KOPT-K1 (cell line): ENCODE measurements around the gene MINPP1.

Experiments used
- H3K27ac ChIP-seq: fragments of 200-600 bp; sonication (generic); 2 replicates; pipeline ENCODE4 v1.5.1; 2016; ENCODE audit warnings: antibody characterized with exemption, mild to moderate bottlenecking, low read depth, low read length; ENCODE audit not compliant: poor library complexity, severe bottlenecking
- H3K36me3 ChIP-seq: fragments of 200-600 bp; sonication (generic); 2 replicates; pipeline ENCODE4 v1.5.1; 2017; ENCODE audit warnings: antibody characterized with exemption, mild to moderate bottlenecking, low read length, moderate library complexity; ENCODE audit not compliant: insufficient read depth
- H3K9me3 ChIP-seq: fragments of 200-600 bp; sonication (generic); 2 replicates; pipeline ENCODE4 v1.5.1; 2017; ENCODE audit warnings: antibody characterized with exemption, low read length, mild to moderate bottlenecking; ENCODE audit not compliant: insufficient read depth, poor library complexity, severe bottlenecking

MINPP1 gene

GRCh38 chr10:87505366-87506111 lies 846 bp downstream of the MINPP1 start:
- peak overlapping the region; percentile 60 for H3K27ac ChIP-seq
- peaks cover 30% of the 10 kb centered on the region for H3K36me3 ChIP-seq
- no peaks in the 10 kb centered on the region for H3K9me3 ChIP-seq

GRCh38 chr10:87506956-87507355 lies 2.3 kb downstream of the MINPP1 start:
- Histone ChIP-seq H3K36me3 (peaks cover 44% of the 10 kb centered on the region), H3K27ac (no peak overlapping the region), H3K9me3 (no peaks in the 10 kb centered on the region)

DNA sequence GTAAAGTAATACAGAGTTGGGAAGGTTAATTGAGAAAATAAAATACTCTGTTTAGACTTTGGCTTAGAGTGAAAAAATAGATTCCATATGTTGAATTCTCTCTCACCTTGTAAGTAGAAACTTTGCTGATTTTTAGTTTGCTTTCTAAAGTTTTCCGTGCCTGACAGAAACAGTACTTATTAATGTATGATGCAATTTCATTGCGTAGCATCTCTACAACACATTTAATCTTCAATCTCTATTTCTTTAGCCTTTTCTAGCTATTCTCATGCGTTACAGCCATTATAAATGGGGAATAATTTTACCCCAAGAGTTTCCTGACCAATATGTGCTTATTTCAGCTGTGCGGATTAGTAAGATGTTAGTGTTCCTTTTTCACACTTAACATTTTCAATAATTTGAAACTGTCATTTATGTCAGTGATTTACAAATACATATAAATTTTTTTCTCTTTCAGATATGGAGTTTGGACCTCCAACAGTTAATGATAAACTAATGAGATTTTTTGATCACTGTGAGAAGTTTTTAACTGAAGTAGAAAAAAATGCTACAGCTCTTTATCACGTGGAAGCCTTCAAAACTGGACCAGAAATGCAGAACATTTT lies 3.3 kb downstream of the MINPP1 start:
- H3K36me3 ChIP-seq = peaks cover 53% of the 10 kb centered on the region
- H3K9me3 ChIP-seq = no peaks in the 10 kb centered on the region
- H3K27ac ChIP-seq = no peak overlapping the region

DNA sequence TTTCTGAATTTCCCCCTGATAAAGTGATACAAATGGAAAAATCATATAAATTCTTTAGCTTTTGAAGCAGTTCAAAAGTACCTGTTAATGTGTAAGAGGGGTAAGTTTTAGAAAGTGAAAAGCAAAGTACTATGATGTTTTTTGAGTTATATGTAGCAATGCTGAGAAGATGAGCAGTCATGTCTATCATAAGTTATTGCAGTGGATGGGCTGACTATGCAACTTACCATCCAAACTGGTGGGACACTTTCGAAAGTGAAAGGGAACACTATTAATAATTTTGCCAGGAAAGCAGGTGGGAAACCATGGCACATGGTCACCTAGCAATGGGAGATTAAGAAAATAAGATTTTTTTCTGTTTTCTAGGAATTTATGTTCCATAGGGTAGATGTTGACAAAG lies 4.1 kb downstream of the MINPP1 start:
- Histone ChIP-seq H3K9me3 (no peaks in the 10 kb centered on the region), H3K36me3 (peaks cover 62% of the 10 kb centered on the region), H3K27ac (no peak overlapping the region)

GRCh38 chr10:87510025-87510424 lies 5.3 kb downstream of the MINPP1 start:
- Histone ChIP-seq H3K9me3 (no peaks in the 10 kb centered on the region), H3K36me3 (peaks cover 74% of the 10 kb centered on the region), H3K27ac (no peak overlapping the region)

GRCh38 chr10:87511526-87511925 lies 6.8 kb downstream of the MINPP1 start:
- Histone ChIP-seq H3K27ac (no peak overlapping the region), H3K36me3 (peaks cover 85% of the 10 kb centered on the region), H3K9me3 (no peaks in the 10 kb centered on the region)

GRCh38 chr10:87518937-87519336 lies 14.2 kb downstream of the MINPP1 start:
- Histone ChIP-seq H3K27ac (no peak overlapping the region), H3K9me3 (no peaks in the 10 kb centered on the region), H3K36me3 (peaks cover 73% of the 10 kb centered on the region)

DNA sequence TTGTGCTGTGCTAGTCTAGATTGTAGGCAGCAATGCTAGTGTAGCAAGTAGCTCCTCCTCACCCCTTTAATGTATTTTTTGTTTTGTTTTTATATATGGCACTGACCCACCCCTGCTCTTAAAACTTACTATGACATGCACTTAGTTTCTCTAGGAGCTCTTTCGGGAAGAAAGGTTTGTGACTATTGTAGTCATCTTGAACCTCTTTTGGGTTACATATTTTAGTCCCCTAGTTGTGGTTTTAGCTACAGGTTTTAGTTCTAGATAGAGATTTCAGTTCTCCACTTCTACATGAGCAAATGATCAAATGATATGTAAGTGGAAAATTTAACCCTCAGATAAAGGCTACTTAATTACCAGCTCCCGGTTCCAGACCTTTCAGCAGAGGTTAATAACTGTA lies 14.9 kb downstream of the MINPP1 start:
- Histone ChIP-seq H3K9me3 (no peaks in the 10 kb centered on the region), H3K36me3 (peaks cover 73% of the 10 kb centered on the region), H3K27ac (no peak overlapping the region)

DNA sequence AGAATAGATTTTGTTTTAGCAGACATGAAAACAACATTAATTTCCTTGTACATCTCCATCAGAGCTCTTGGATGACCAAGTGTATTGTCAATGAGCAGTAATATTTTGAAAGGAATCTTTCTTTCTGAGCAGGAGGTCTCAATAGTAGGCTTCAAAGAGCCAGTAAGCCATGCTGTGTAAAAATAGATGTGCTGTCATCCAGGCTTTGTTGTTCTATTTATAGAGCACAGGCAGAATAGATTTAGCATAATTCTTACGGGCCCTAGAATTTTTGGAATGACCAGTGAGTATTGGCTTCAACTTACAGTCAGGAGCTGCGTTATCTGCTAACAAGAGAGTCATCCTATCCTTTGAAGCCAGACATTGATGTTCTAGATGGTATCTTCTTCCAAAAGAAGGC lies 19.0 kb downstream of the MINPP1 start:
- Histone ChIP-seq H3K36me3 (peaks cover 47% of the 10 kb centered on the region), H3K9me3 (peaks cover 17% of the 10 kb centered on the region)

DNA sequence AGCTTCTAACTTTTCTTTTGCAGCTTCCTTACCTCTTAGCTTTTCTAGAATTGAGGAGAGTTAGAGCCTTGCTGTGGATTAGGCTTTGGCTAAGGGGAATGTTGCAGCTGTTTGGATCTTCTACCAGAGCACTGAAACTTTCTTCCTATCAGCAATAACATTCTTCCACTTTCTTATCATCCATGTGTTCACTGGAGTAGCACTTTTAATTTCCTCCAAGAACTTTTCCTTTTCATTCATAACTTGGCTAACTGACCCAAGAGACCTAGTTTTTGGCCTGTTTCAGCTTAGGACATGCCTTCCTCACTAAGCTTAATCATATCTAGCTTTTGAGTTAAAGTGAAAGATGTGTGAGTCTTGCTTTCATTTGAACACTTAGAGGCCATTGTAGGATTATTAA lies 19.6 kb downstream of the MINPP1 start:
- Histone ChIP-seq H3K36me3 (peaks cover 41% of the 10 kb centered on the region), H3K9me3 (peaks cover 17% of the 10 kb centered on the region), H3K27ac (no peak overlapping the region)

More for the DNA sequence above, 19.0 kb downstream of the MINPP1 start:
- H3K27ac ChIP-seq = no peak overlapping the region

GRCh38 chr10:87531908-87532622 lies 27.4 kb downstream of the MINPP1 start:
- Histone ChIP-seq H3K36me3 (peaks cover 29% of the 10 kb centered on the region), H3K27ac (no peak overlapping the region), H3K9me3 (peaks cover 7% of the 10 kb centered on the region)

- peaks cover 2% of the 10 kb centered on the region for H3K9me3 ChIP-seq
- H3K27ac ChIP-seq = no peak overlapping the region
- peaks cover 29% of the 10 kb centered on the region for H3K36me3 ChIP-seq
These were observed 28.0 kb downstream of the MINPP1 start for GRCh38 chr10:87532696-87533095.

DNA sequence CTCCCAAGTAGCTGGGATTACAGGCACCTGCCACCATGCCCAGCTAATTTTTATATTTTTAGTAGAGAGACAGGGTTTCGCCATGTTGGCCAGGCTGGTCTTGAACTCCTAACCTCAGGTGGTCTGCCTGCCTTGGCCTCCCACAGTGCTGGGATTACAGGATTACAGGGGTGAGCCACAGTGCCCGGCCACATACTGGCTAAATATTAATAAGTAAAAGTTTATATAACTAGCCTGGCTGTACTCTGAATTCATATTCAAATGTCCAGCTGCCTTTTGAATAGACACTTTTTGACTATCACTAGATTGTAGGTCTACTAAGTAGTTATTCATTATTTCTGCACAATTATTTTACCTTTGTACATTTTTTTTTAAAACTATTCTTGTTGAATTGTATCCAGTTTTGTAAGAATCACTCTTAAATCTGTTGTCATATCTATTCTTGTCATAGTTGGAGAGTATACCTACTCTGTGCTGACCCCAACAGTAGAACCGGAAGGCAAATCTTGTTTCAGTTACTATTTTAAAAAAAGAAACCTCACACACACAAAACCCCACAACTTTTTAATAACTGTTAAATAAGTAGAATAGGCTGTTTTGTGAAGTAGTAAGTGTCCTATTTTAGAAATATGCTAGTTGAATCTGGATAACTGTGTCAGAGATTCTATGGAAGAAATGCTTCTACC lies 29.6 kb downstream of the MINPP1 start:
- Histone ChIP-seq H3K36me3 (peaks cover 29% of the 10 kb centered on the region), H3K27ac (no peak overlapping the region), H3K9me3 (no peaks in the 10 kb centered on the region)

DNA sequence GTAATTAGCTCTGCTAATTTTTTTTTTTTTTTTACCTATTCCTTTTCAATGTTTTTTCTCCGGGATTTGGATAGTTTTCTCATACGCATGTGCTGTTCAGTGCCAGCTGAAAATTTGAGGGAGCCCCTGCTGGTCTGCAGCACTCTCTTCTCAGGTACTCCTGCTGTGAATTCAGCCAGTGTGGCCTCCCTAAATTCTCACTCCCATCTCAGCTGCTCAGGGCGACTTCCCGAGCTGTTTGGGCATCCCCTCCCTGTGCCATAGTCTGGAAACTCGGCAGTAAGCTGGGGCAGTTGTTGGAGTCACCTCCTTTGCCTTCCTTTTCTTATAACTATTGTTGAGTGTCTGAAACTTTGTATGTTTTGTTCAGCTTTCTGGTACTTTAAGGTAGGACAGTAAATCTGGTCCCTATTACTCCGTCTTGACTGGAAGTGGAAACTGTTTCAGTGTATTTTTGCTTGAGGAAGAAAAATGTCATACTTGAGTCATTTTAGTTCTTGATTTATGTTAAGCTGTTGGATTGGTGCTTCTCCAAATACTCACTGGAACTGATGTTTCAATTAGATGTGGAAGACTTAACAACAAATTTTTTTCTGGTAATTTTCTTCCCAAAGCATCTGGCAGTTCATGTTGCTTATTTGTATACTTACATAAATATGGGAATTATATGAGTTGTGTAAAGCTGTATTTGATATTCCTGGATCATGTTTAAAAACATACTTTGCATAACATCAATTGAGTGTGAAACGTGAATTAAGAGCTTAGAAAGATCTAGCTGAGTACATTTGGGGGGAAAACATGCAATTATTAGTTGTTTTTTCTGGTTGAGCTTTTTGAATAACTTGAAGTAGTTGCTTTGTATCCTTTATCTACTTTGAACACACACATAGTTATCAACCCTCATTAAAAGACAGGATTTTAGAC lies 33.7 kb downstream of the MINPP1 start:
- H3K36me3 ChIP-seq = peaks cover 40% of the 10 kb centered on the region
- H3K9me3 ChIP-seq = peaks cover 20% of the 10 kb centered on the region
- H3K27ac ChIP-seq = peak overlapping the region; percentile 24
